GM23248 (cell line): Measurements from ENCODE around the gene S100A3. TPM values are rescaled to one million over a fixed set of nuclear protein-coding genes. Genes with fewer than 3 reads are reported as not detected.

Experiments used
- DNase-seq: peaks from one replicate; pipeline ENCODE4 v3.0.0-alpha.2; 2015
- H2AFZ ChIP-seq: fragments of 200-600 bp; sonication (generic); 2 replicates; pipeline ENCODE4 v1.6.1; 2016; ENCODE audit warnings: antibody characterized with exemption
- H3F3A ChIP-seq: fragments of 200-600 bp; sonication (generic); 2 replicates; pipeline ENCODE4 v1.6.1; 2016; ENCODE audit warnings: mild to moderate bottlenecking, antibody characterized with exemption, mixed run types; ENCODE audit not compliant: insufficient read depth
- H3K27ac ChIP-seq: fragments of 200-600 bp; sonication (generic); 2 replicates; pipeline ENCODE4 v1.5.1; 2016; ENCODE audit warnings: mild to moderate bottlenecking
- H3K27me3 ChIP-seq: fragments of 200-600 bp; sonication (generic); replicated peaks from 2 replicates; pipeline ENCODE4 v1.6.1; 2016; ENCODE audit warnings: mild to moderate bottlenecking; ENCODE audit not compliant: insufficient read depth
- H3K36me3 ChIP-seq: fragments of 200-600 bp; sonication (generic); 2 replicates; pipeline ENCODE4 v1.6.1; 2016; ENCODE audit warnings: low read depth, mild to moderate bottlenecking
- H3K4me1 ChIP-seq: fragments of 200-600 bp; sonication (generic); 2 replicates; pipeline ENCODE4 v1.6.1; 2016; ENCODE audit warnings: mild to moderate bottlenecking; ENCODE audit not compliant: insufficient read depth
- H3K4me2 ChIP-seq: fragments of 200-600 bp; sonication (generic); one replicate; pipeline ENCODE4 v1.6.1; 2016; ENCODE audit warnings: mild to moderate bottlenecking; ENCODE audit not compliant: unreplicated experiment
- H3K4me3 ChIP-seq: fragments of 200-600 bp; sonication (generic); 2 replicates; pipeline ENCODE4 v1.5.1; 2016; ENCODE audit warnings: mild to moderate bottlenecking
- H3K79me2 ChIP-seq: fragments of 200-600 bp; sonication (generic); 2 replicates; pipeline ENCODE4 v1.6.1; 2016; ENCODE audit warnings: mild to moderate bottlenecking; ENCODE audit not compliant: insufficient read depth
- H3K9ac ChIP-seq: fragments of 200-600 bp; sonication (generic); 2 replicates; pipeline ENCODE4 v1.6.1; 2016; ENCODE audit warnings: mild to moderate bottlenecking
- H3K9me2 ChIP-seq: fragments of 200-600 bp; sonication (generic); 2 replicates; pipeline ENCODE4 v1.6.1; 2016; ENCODE audit warnings: mixed run types, mild to moderate bottlenecking, moderate library complexity; ENCODE audit not compliant: insufficient read depth
- H3K9me3 ChIP-seq: fragments of 200-600 bp; sonication (generic); one replicate; pipeline ENCODE4 v1.6.1; 2017; ENCODE audit warnings: low read depth
- H4K20me1 ChIP-seq: fragments of 200-600 bp; sonication (generic); 2 replicates; pipeline ENCODE4 v1.6.0; 2016; ENCODE audit not compliant: insufficient read depth
- EZH2 ChIP-seq: fragments of 200-600 bp; sonication (generic); IDR thresholded peaks from 2 replicates; pipeline ENCODE4 v1.6.1; 2018; ENCODE audit warnings: antibody characterized with exemption, mild to moderate bottlenecking; ENCODE audit not compliant: insufficient read depth, poor library complexity, severe bottlenecking
- EZH2phosphoT487 ChIP-seq: fragments of 200-600 bp; sonication (generic); IDR thresholded peaks from 2 replicates; pipeline ENCODE4 v1.6.1; 2018; ENCODE audit warnings: antibody characterized with exemption, moderate library complexity, mild to moderate bottlenecking, low read depth; ENCODE audit not compliant: insufficient read depth
- WGBS, 2 experiments: methylation state at CpG; one replicate each; pipeline ENCODE4 v1.1.6; 2015 to 2017; ENCODE audit warnings: low lambda C conversion rate in 2 of 2, low coverage in 1 of 2; ENCODE audit errors: missing lambda C conversion rate in 2 of 2; 5-methylcytosine and 5-hydroxymethylcytosine counted together
- in situ Hi-C: fragments of 300-500 bp; cut with MboI; formaldehyde crosslinking; loops from 2 replicates; pipeline ENCODE4 v1.15.0; 2020
- polyA plus RNA-seq: library from polyadenylated mRNA; unstranded; fragments of >200 nt; fragmentation: Nextera tagmentation; extraction: Ambion mirVana; gene quantifications from 2 replicates; pipeline ENCODE4 v1.2.1, GENCODE V29; 2016
- total RNA-seq: library from RNA; depleted of rRNA; stranded (reverse); fragments of >200 nt; shearing (Covaris generic); gene quantifications from 2 replicates; pipeline ENCODE4 v1.2.3, GENCODE V29; 2014; rRNA removed

S100A3 gene
- total and polyA plus RNA-seq, 2 experiments from 2014 or later: 2.2 to 7.5 TPM

DNA sequence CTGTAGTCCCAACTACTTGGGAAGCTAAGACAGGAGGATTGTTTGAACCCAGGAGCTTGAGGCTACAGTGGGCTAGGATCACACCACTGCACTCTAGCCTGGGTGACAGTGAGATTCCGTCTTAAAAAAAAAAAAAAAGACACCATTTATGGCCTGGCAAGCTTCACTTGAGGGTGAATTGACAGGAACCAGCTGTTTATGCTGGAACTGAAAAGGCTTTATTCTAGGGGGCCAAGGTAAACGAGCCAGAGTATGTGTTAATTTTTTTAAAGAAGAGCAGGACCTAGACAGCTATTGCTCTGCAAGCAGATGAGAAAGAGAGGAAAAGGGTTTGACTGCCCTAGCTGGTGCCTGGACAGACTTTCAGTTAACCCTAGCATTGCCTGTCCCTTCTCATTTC, 50.3 kb downstream of the S100A3 start:
- no peak overlapping the region for H3K4me3 ChIP-seq
- no peaks in the 10 kb centered on the region for H3K4me1 ChIP-seq
- no peaks in the 10 kb centered on the region for H3F3A ChIP-seq
- no peaks in the 10 kb centered on the region for H4K20me1 ChIP-seq
- 3 to 10% methylated on average over 2 of the region's 2 CpGs for WGBS, 2 experiments
- TF ChIP-seq EZH2 (no peak), EZH2phosphoT487 (no peak)
- DNase-seq: no peak
- H3K79me2 ChIP-seq: no peaks in the 10 kb centered on the region
- no peak overlapping the region for H3K27ac ChIP-seq
- H3K27me3 ChIP-seq: no peaks in the 10 kb centered on the region; the same call in 1 of the 2 replicates
- H3K9me2 ChIP-seq: no peaks in the 10 kb centered on the region
- no peak overlapping the region for H2AFZ ChIP-seq
- H3K9me3 ChIP-seq: no peaks in the 10 kb centered on the region
- no peaks in the 10 kb centered on the region for H3K36me3 ChIP-seq
- no peak overlapping the region for H3K4me2 ChIP-seq
- in situ Hi-C loops: no loop called here
- no peak overlapping the region for H3K9ac ChIP-seq

Other genes with a start within 250 kb of the S100A3 start
- gene PGLYRP3, start 236.3 kb downstream of the S100A3 start, total RNA-seq: not detected in 2 replicates
- not detected in 2 replicates for gene PGLYRP3, start 236.3 kb downstream of the S100A3 start, polyA plus RNA-seq
- not detected in 2 replicates for gene PGLYRP4, start 200.4 kb downstream of the S100A3 start, total RNA-seq
- gene PGLYRP4, start 200.4 kb downstream of the S100A3 start, polyA plus RNA-seq: not detected in 2 replicates
- not detected in 2 replicates for gene S100A9, start 191.4 kb downstream of the S100A3 start, total RNA-seq
- gene S100A9, start 191.4 kb downstream of the S100A3 start, polyA plus RNA-seq: not detected in 2 replicates
- not detected in 2 replicates for gene S100A12, start 173.6 kb downstream of the S100A3 start, total RNA-seq
- not detected in 2 replicates for gene S100A12, start 173.6 kb downstream of the S100A3 start, polyA plus RNA-seq
- not detected in 2 replicates for gene S100A8, start 158.2 kb downstream of the S100A3 start, total RNA-seq
- gene S100A8, start 158.2 kb downstream of the S100A3 start, polyA plus RNA-seq: not detected in 2 replicates
- not detected in 2 replicates for gene S100A7A, start 132.7 kb downstream of the S100A3 start, total RNA-seq
- gene S100A7A, start 132.7 kb downstream of the S100A3 start, polyA plus RNA-seq: not detected in 2 replicates
- not detected in 2 replicates for gene S100A7, start 88.6 kb downstream of the S100A3 start, total RNA-seq
- gene S100A7, start 88.6 kb downstream of the S100A3 start, polyA plus RNA-seq: not detected in 2 replicates
- gene S100A6, start 13.3 kb downstream of the S100A3 start, total RNA-seq: 550 and 683 TPM in 2 replicates
- 2,862 and 2,893 TPM in 2 replicates for gene S100A6, start 13.3 kb downstream of the S100A3 start, polyA plus RNA-seq
- gene S100A5, start 8.3 kb downstream of the S100A3 start, total RNA-seq: not detected in 2 replicates
- 0.41 TPM in 1 of 2 replicates, not detected in the other for gene S100A5, start 8.3 kb downstream of the S100A3 start, polyA plus RNA-seq
- 236 and 249 TPM in 2 replicates for gene S100A4, start 3.5 kb downstream of the S100A3 start, total RNA-seq
- gene S100A4, start 3.5 kb downstream of the S100A3 start, polyA plus RNA-seq: 608 and 610 TPM in 2 replicates
- 1.7 and 9.0 TPM in 2 replicates for gene S100A2, start 16.6 kb upstream of the S100A3 start, total RNA-seq
- gene S100A2, start 16.6 kb upstream of the S100A3 start, polyA plus RNA-seq: 8.6 and 11.8 TPM in 2 replicates
- 495 and 615 TPM in 2 replicates for gene S100A16, start 63.9 kb upstream of the S100A3 start, total RNA-seq
- gene S100A16, start 63.9 kb upstream of the S100A3 start, polyA plus RNA-seq: 801 and 826 TPM in 2 replicates
- 2.1 TPM in 1 of 2 replicates, not detected in the other for gene S100A14, start 67.1 kb upstream of the S100A3 start, total RNA-seq
- gene S100A14, start 67.1 kb upstream of the S100A3 start, polyA plus RNA-seq: 0.31 and 0.32 TPM in 2 replicates
- 127 and 159 TPM in 2 replicates for gene S100A13, start 78.2 kb upstream of the S100A3 start, total RNA-seq
- gene S100A13, start 78.2 kb upstream of the S100A3 start, polyA plus RNA-seq: 540 and 552 TPM in 2 replicates
- not detected in 2 replicates for gene S100A1, start 79.2 kb upstream of the S100A3 start, total RNA-seq
- 0.30 TPM in 1 of 2 replicates, not detected in the other for gene S100A1, start 79.2 kb upstream of the S100A3 start, polyA plus RNA-seq
- 26.9 and 37.8 TPM in 2 replicates for gene CHTOP, start 84.8 kb upstream of the S100A3 start, total RNA-seq
- gene CHTOP, start 84.8 kb upstream of the S100A3 start, polyA plus RNA-seq: 42.2 and 44.2 TPM in 2 replicates
- 50.2 and 70.5 TPM in 2 replicates for gene SNAPIN, start 109.4 kb upstream of the S100A3 start, total RNA-seq
- gene SNAPIN, start 109.4 kb upstream of the S100A3 start, polyA plus RNA-seq: 82.1 and 83.8 TPM in 2 replicates
- gene ILF2, start 121.7 kb upstream of the S100A3 start, total RNA-seq: 176 and 180 TPM in 2 replicates
- 174 and 178 TPM in 2 replicates for gene ILF2, start 121.7 kb upstream of the S100A3 start, polyA plus RNA-seq
- gene NPR1, start 129.4 kb upstream of the S100A3 start, total RNA-seq: 0.25 TPM in 1 of 2 replicates, not detected in the other
- gene NPR1, start 129.4 kb upstream of the S100A3 start, polyA plus RNA-seq: 0.09 and 0.19 TPM in 2 replicates
- 40.2 and 41.5 TPM in 2 replicates for gene INTS3, start 178.8 kb upstream of the S100A3 start, total RNA-seq
- gene INTS3, start 178.8 kb upstream of the S100A3 start, polyA plus RNA-seq: 17.3 and 19.9 TPM in 2 replicates
- gene SLC27A3, start 226.1 kb upstream of the S100A3 start, total RNA-seq: 8.8 and 11.4 TPM in 2 replicates
- 5.6 and 9.2 TPM in 2 replicates for gene SLC27A3, start 226.1 kb upstream of the S100A3 start, polyA plus RNA-seq